Testis (tissue), 2 donors: Measurements from ENCODE around the gene CSNK1E.

Experiments
- POLR2A ChIP-seq: fragments of 450-650 bp; IDR thresholded peaks from one replicate; pipeline ENCODE4 v1.6.1; 2017; ENCODE audit warnings: antibody characterized with exemption, mild to moderate bottlenecking, moderate library complexity
- TF ChIP-seq, protein P1 (sequence below), 3 experiments: fragments of 450-650 bp in 2 of 3; fragments of 200-600 bp in 1 of 3; sonication (generic) in 1 of 3; IDR thresholded peaks; one replicate each; pipeline ENCODE4 v1.5.1; 2016 to 2019; ENCODE audit warnings: antibody characterized with exemption in 3 of 3, mild to moderate bottlenecking in 2 of 3, moderate library complexity in 1 of 3

DNA sequence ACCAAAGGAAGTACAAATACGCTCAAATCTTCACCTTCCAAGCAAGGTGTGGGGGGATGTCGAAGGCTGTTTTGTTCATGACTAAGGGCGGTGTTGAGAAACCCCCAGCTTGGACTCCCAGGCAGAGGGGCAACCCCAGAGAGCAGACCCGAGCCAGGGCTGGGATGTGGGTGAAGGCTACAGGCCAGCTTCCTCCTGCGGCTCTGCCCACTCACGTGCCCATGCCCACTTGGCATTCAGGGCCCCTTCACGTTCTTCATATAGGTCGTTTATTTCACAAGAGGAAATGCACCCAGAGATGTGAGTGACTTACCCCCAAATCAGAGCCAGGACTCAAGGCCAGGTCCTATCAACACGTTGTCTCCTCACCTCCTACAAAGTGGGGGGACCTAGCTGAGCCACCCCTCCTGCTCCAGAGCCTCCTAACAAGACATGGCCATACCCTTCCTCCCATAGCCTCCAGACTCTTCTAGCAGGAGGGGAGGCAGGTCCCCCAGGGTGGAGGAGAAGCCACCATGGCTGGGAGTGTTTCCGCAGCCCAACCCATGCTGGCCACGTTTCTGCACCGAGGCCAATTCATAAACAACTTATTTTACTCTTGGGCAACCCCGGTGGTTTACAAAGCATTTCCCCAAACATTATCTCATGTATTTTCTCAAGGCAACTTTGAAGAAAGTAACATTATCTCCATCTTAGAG lies 66.4 kb downstream of the CSNK1E start:
- TF ChIP-seq POLR2A = no peak
- TF ChIP-seq, protein P1, sequence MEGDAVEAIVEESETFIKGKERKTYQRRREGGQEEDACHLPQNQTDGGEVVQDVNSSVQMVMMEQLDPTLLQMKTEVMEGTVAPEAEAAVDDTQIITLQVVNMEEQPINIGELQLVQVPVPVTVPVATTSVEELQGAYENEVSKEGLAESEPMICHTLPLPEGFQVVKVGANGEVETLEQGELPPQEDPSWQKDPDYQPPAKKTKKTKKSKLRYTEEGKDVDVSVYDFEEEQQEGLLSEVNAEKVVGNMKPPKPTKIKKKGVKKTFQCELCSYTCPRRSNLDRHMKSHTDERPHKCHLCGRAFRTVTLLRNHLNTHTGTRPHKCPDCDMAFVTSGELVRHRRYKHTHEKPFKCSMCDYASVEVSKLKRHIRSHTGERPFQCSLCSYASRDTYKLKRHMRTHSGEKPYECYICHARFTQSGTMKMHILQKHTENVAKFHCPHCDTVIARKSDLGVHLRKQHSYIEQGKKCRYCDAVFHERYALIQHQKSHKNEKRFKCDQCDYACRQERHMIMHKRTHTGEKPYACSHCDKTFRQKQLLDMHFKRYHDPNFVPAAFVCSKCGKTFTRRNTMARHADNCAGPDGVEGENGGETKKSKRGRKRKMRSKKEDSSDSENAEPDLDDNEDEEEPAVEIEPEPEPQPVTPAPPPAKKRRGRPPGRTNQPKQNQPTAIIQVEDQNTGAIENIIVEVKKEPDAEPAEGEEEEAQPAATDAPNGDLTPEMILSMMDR (IDR thresholded peaks at IDR 0.05) = no peak
